Fibroblast of lung (primary cell): ENCODE measurements around the gene SNX21. TPM values are rescaled to one million over a fixed set of nuclear protein-coding genes. Genes with fewer than 3 reads are reported as not detected.
A peak's percentile ranks its signal among the peaks of the same experiment; 100 is the strongest.

Experiments
- DNase-seq, 2 donors: peaks; one replicate each; pipeline versions ENCODE4 v3.0.0 to v3.0.0-alpha.2; 2010; ENCODE audit warnings: low read depth in 2 of 2
- H2AFZ ChIP-seq: 2 replicates; pipeline ENCODE4 v1.5.1; 2012; ENCODE audit warnings: low read length, control low read depth, inconsistent platforms
- H3K27ac ChIP-seq: 2 replicates; pipeline ENCODE4 v1.5.1; 2011; ENCODE audit warnings: low read length, control low read depth; ENCODE audit not compliant: insufficient read depth
- H3K27me3 ChIP-seq: 2 replicates; pipeline ENCODE4 v1.5.1; 2011; ENCODE audit warnings: mild to moderate bottlenecking, low read length; ENCODE audit not compliant: control insufficient read depth, insufficient read depth
- H3K36me3 ChIP-seq: 2 replicates; pipeline ENCODE4 v1.5.1; 2011; ENCODE audit warnings: low read length; ENCODE audit not compliant: control insufficient read depth, insufficient read depth
- H3K4me1 ChIP-seq: 2 replicates; pipeline ENCODE4 v1.5.1; 2011; ENCODE audit warnings: low read length; ENCODE audit not compliant: control insufficient read depth, insufficient read depth; ENCODE audit errors: extremely low read depth
- H3K4me2 ChIP-seq: 2 replicates; pipeline ENCODE4 v1.5.1; 2011; ENCODE audit warnings: low read length, control low read depth; ENCODE audit not compliant: insufficient read depth; ENCODE audit errors: extremely low read depth
- H3K4me3 ChIP-seq, 4 experiments: fragments of 200-600 bp in 1 of 4; sonication (generic) in 1 of 4; replicated peaks in 1 of 4; 2 replicates each; pipeline ENCODE4 v1.5.1; 2011 to 2016; ENCODE audit warnings: low read length in 4 of 4, low read depth in 3 of 4, mild to moderate bottlenecking in 3 of 4, control low read depth in 2 of 4, inconsistent platforms in 1 of 4, mixed read lengths in 1 of 4; ENCODE audit not compliant: insufficient read depth in 1 of 4; ENCODE audit errors: control extremely low read depth in 1 of 4
- H3K79me2 ChIP-seq: 2 replicates; pipeline ENCODE4 v1.5.1; 2012; ENCODE audit warnings: mild to moderate bottlenecking, low read length, inconsistent platforms; ENCODE audit not compliant: control insufficient read depth, insufficient read depth
- H3K9ac ChIP-seq: 2 replicates; pipeline ENCODE4 v1.5.1; 2011; ENCODE audit warnings: mild to moderate bottlenecking, low read length, control low read depth; ENCODE audit not compliant: insufficient read depth
- H3K9me3 ChIP-seq: 2 replicates; pipeline ENCODE4 v1.5.1; 2012; ENCODE audit warnings: low read depth, low read length; ENCODE audit not compliant: control insufficient read depth, insufficient read depth
- H4K20me1 ChIP-seq: 2 replicates; pipeline ENCODE4 v1.5.1; 2011; ENCODE audit warnings: low read length; ENCODE audit not compliant: control insufficient read depth, insufficient read depth; ENCODE audit errors: extremely low read depth
- CTCF ChIP-seq, 2 donors: IDR thresholded peaks in 1 of 2; conservative IDR thresholded peaks in 1 of 2; 1 replicate in 1 of 2; 2 replicates in 1 of 2; pipeline ENCODE4 v1.5.1; 2011 to 2012; ENCODE audit warnings: low read length in 2 of 2, control low read depth in 1 of 2, inconsistent platforms in 1 of 2, low read depth in 1 of 2, mild to moderate bottlenecking in 1 of 2
- EZH2 ChIP-seq: IDR thresholded peaks from 2 replicates; pipeline ENCODE4 v1.5.1; 2012; ENCODE audit warnings: low read length, control low read depth, mild to moderate bottlenecking; ENCODE audit errors: missing control alignments
- polyA plus RNA-seq, 2 donors: library from polyadenylated mRNA; depleted of rRNA in 1 of 2; stranded (reverse) in 1 of 2; unstranded in 1 of 2; fragments of >200 nt; gene quantifications; 2 replicates each; pipeline ENCODE4 v1.2.1, GENCODE V29; 2011 to 2012; ENCODE audit warnings: missing spikeins in 1 of 2
- total RNA-seq: library from RNA; depleted of rRNA; stranded (reverse); fragments of >200 nt; gene quantifications from 2 replicates; pipeline ENCODE4 v1.2.1, GENCODE V29; 2014

Gene SNX21
- total and polyA plus RNA-seq, 2 donors (not counting 1 experiment from before 2014, with no cell fraction given): 21.8 to 101 TPM

- H3K4me2 ChIP-seq: peak overlapping the region; percentile 96
- DNase-seq: peak; percentile 81 to 85
- no peaks in the 10 kb centered on the region for H4K20me1 ChIP-seq
- H2AFZ ChIP-seq: peak overlapping the region; percentile 50
- H3K36me3 ChIP-seq: peaks cover 17% of the 10 kb centered on the region
- peaks cover 11% of the 10 kb centered on the region for H3K79me2 ChIP-seq
- peak overlapping the region; percentile 78 for H3K27ac ChIP-seq
- no peaks in the 10 kb centered on the region for H3K9me3 ChIP-seq
- H3K9ac ChIP-seq: peak overlapping the region; percentile 76
- no peaks in the 10 kb centered on the region for H3K27me3 ChIP-seq
- H3K4me1 ChIP-seq: peaks cover 8% of the 10 kb centered on the region
- TF ChIP-seq CTCF (conservative IDR thresholded peaks at IDR 0.05 in 1 of 2, IDR thresholded peaks at IDR 0.05 in 1 of 2; ENCODE audit: low read depth in 1 of 2, low read length in 2 of 2) (peak; percentile 62 to 79), EZH2 (no peak)
- peak overlapping the region; percentile 77 to 97 (median 84) for H3K4me3 ChIP-seq
Observed at GRCh38 chr20:45890077-45890984, 56.7 kb downstream of the SNX21 start.

DNA sequence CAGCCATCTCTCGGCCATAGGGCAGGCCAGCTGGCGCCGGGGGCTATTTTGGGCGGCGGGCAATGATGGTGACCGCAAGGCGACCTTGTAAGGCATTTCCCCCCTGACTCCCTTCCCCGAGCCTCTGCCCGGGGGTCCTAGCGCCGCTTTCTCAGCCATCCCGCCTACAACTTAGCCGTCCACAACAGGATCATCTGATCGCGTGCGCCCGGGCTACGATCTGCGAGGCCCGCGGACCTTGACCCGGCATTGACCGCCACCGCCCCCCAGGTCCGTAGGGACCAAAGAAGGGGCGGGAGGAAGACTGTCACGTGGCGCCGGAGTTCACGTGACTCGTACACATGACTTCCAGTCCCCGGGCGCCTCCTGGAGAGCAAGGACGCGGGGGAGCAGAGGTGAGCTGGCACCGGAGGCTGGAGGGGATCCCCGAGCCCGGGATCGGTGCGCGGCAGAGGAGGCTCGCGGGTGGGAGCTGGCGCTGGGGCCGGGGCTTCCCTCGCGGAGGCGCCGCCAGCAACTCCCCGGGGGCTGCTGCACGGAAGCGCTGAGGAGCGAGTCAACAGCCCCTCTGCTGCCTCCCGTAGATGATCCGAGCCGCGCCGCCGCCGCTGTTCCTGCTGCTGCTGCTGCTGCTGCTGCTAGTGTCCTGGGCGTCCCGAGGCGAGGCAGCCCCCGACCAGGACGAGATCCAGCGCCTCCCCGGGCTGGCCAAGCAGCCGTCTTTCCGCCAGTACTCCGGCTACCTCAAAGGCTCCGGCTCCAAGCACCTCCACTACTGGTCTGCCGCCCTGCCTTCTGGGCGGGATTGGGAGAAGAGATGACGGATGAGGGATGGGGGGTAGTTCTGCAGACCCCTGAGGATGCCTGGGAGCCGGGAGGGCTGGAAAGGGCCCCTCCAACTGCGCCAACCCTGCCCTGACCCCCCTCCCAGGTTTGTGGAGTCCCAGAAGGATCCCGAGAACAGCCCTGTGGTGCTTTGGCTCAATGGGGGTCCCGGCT, 57.7 kb downstream of the SNX21 start, which contains the start of the genes CTSA and NEURL2:
CTSA (plus strand) TSS at position 351 of the 999 bp plus-strand sequence; CDS start at position 585, 234 bp downstream.
NEURL2 (minus strand) TSS at position 224 of the 999 bp plus-strand sequence; CDS start at position 7, 217 bp downstream.
- Histone ChIP-seq H4K20me1 (no peaks in the 10 kb centered on the region), H3K9ac (peak within 1 kb of the TSS; percentile 76), H3K27me3 (no peaks in the 10 kb centered on the region), H3K4me3 (peak within 1 kb of the TSS; percentile 77 to 97 (median 84)), H3K9me3 (no peaks in the 10 kb centered on the region), H3K36me3 (peaks cover 22% of the 10 kb centered on the region), H3K27ac (peak within 1 kb of the TSS; percentile 78), H2AFZ (peak within 1 kb of the TSS; percentile 50), H3K4me2 (peak within 1 kb of the TSS; percentile 96), H3K79me2 (peaks cover 11% of the 10 kb centered on the region), H3K4me1 (peaks cover 8% of the 10 kb centered on the region)
- TF ChIP-seq CTCF (conservative IDR thresholded peaks at IDR 0.05 in 1 of 2, IDR thresholded peaks at IDR 0.05 in 1 of 2; ENCODE audit: low read depth in 1 of 2, low read length in 2 of 2): no peak
- no peak for TF ChIP-seq EZH2
- peak; percentile 88 to 95 for DNase-seq
